DOHH2 (cell line): ENCODE measurements around the gene MR1.

Source experiments
- H3F3A ChIP-seq: fragments of 200-600 bp; sonication (generic), shearing (Covaris generic); 2 replicates; pipeline ENCODE4 v1.6.0; 2016; ENCODE audit warnings: antibody characterized with exemption, mild to moderate bottlenecking; ENCODE audit not compliant: control insufficient read depth, insufficient read depth
- H3K27ac ChIP-seq: fragments of 200-600 bp; sonication (generic); 2 replicates; pipeline ENCODE4 v1.5.1; 2014; ENCODE audit warnings: low read depth, mild to moderate bottlenecking, low read length, moderate library complexity
- H3K27me3 ChIP-seq: fragments of 200-600 bp; sonication (generic); 2 replicates; pipeline ENCODE4 v1.6.1; 2014; ENCODE audit warnings: mild to moderate bottlenecking, low read length, mixed read lengths; ENCODE audit not compliant: control insufficient read depth
- H3K36me3 ChIP-seq: fragments of 200-600 bp; sonication (generic); 2 replicates; pipeline ENCODE4 v1.6.1; 2014; ENCODE audit warnings: mild to moderate bottlenecking, low read length, moderate library complexity, mixed read lengths; ENCODE audit not compliant: control insufficient read depth
- H3K4me1 ChIP-seq: fragments of 200-600 bp; sonication (generic); 2 replicates; pipeline ENCODE4 v1.6.1; 2014; ENCODE audit warnings: mild to moderate bottlenecking, low read length, mixed read lengths; ENCODE audit not compliant: control insufficient read depth
- H3K4me2 ChIP-seq: fragments of 200-600 bp; sonication (generic); 2 replicates; pipeline ENCODE4 v1.6.0; 2014; ENCODE audit warnings: mild to moderate bottlenecking, low read length, moderate library complexity
- H3K4me3 ChIP-seq: fragments of 200-600 bp; sonication (generic); 2 replicates; pipeline ENCODE4 v1.5.1; 2014; ENCODE audit warnings: mild to moderate bottlenecking, low read length, mixed read lengths
- H3K79me2 ChIP-seq: fragments of 200-600 bp; sonication (generic); 2 replicates; pipeline ENCODE4 v1.6.1; 2014; ENCODE audit warnings: mild to moderate bottlenecking, low read length, mixed read lengths; ENCODE audit not compliant: control insufficient read depth
- H3K9me2 ChIP-seq: fragments of 200-600 bp; sonication (generic); replicated peaks from 2 replicates; pipeline ENCODE4 v1.6.1; 2014; ENCODE audit warnings: mild to moderate bottlenecking, low read length, mixed read lengths; ENCODE audit not compliant: control insufficient read depth
- H3K9me3 ChIP-seq: fragments of 200-600 bp; sonication (generic); 2 replicates; pipeline ENCODE4 v1.6.1; 2014; ENCODE audit warnings: antibody characterized with exemption, low read length, mixed read lengths; ENCODE audit not compliant: control insufficient read depth, insufficient read depth
- H4K20me1 ChIP-seq: fragments of 200-600 bp; sonication (generic); 2 replicates; pipeline ENCODE4 v1.6.0; 2014; ENCODE audit warnings: low read depth, mild to moderate bottlenecking, antibody characterized with exemption, low read length, moderate library complexity; ENCODE audit not compliant: control insufficient read depth, insufficient read depth
- CTCF ChIP-seq: fragments of 200-600 bp; sonication (generic); IDR thresholded peaks from one replicate; pipeline ENCODE4 v1.5.1; 2014; ENCODE audit warnings: antibody characterized with exemption, mild to moderate bottlenecking, low read depth, low read length; ENCODE audit not compliant: poor library complexity, severe bottlenecking
- EZH2phosphoT487 ChIP-seq: fragments of 200-600 bp; sonication (generic); IDR thresholded peaks from 2 replicates; pipeline ENCODE4 v1.6.1; 2017; ENCODE audit warnings: borderline replicate concordance, mild to moderate bottlenecking, antibody characterized with exemption, low read length, moderate library complexity, mixed read lengths

Gene MR1

GRCh38 chr1:181083842-181084605, 50.2 kb downstream of the MR1 start:
- H3K4me1 ChIP-seq, result peaks cover 41% of the 10 kb centered on the region
- no peaks in the 10 kb centered on the region for H3K9me3 ChIP-seq
- H3K36me3 ChIP-seq, result no peaks in the 10 kb centered on the region
- no peak overlapping the region for H3K4me3 ChIP-seq
- H3F3A ChIP-seq, result peaks cover 12% of the 10 kb centered on the region
- peak overlapping the region; percentile 9; the same call in 1 of the 2 replicates for H3K4me2 ChIP-seq
- TF ChIP-seq CTCF (peak; percentile 70), EZH2phosphoT487 (no peak)
- no peaks in the 10 kb centered on the region for H3K9me2 ChIP-seq
- H3K27me3 ChIP-seq, result peaks cover 2% of the 10 kb centered on the region; the same call in 1 of the 2 replicates
- no peaks in the 10 kb centered on the region for H4K20me1 ChIP-seq
- H3K27ac ChIP-seq, result no peak overlapping the region
- H3K79me2 ChIP-seq, result peaks cover 4% of the 10 kb centered on the region

- H3K79me2 ChIP-seq, result peaks cover 10% of the 10 kb centered on the region
- no peaks in the 10 kb centered on the region; the same call in 1 of the 2 replicates for H3K27me3 ChIP-seq
- H3K4me1 ChIP-seq, result peaks cover 35% of the 10 kb centered on the region
- H3K9me2 ChIP-seq, result no peaks in the 10 kb centered on the region
- H3K36me3 ChIP-seq, result peaks cover under 1% of the 10 kb centered on the region; the same call in 1 of the 2 replicates
- peak overlapping the region; percentile 9; the same call in 1 of the 2 replicates for H3K4me2 ChIP-seq
- H3K9me3 ChIP-seq, result no peaks in the 10 kb centered on the region
- H4K20me1 ChIP-seq, result no peaks in the 10 kb centered on the region
- no peak overlapping the region for H3K4me3 ChIP-seq
- H3F3A ChIP-seq, result peaks cover 12% of the 10 kb centered on the region
- H3K27ac ChIP-seq, result no peak overlapping the region
- no peak for TF ChIP-seq CTCF
- no peak for TF ChIP-seq EZH2phosphoT487
Observed at GRCh38 chr1:181084606-181084969, 50.8 kb downstream of the MR1 start.

- no peak overlapping the region for H3K4me2 ChIP-seq
- peaks cover 12% of the 10 kb centered on the region for H3F3A ChIP-seq
- peaks cover 7% of the 10 kb centered on the region for H4K20me1 ChIP-seq
- no peaks in the 10 kb centered on the region; the same call in 1 of the 2 replicates for H3K27me3 ChIP-seq
- H3K9me2 ChIP-seq, result no peaks in the 10 kb centered on the region
- no peak overlapping the region for H3K27ac ChIP-seq
- no peaks in the 10 kb centered on the region for H3K9me3 ChIP-seq
- H3K4me1 ChIP-seq, result peaks cover 32% of the 10 kb centered on the region
- H3K36me3 ChIP-seq, result peaks cover 14% of the 10 kb centered on the region; the same call in 1 of the 2 replicates
- no peak for TF ChIP-seq CTCF
- TF ChIP-seq EZH2phosphoT487, result no peak
- H3K79me2 ChIP-seq, result peaks cover 25% of the 10 kb centered on the region
- H3K4me3 ChIP-seq, result no peak overlapping the region
Observed at GRCh38 chr1:181086091-181086490, 52.3 kb downstream of the MR1 start.
